Endodermal cell (in vitro differentiated cells): Measurements from ENCODE around the gene ITCH. TPM values are rescaled to one million over a fixed set of nuclear protein-coding genes. Genes with fewer than 3 reads are reported as not detected.
"Not testable (repeated sequence)": the region's sequence is repeated elsewhere in the genome, so short reads cannot be mapped to it uniquely, and the experiment has no call there.

Source experiments
- DNase-seq: peaks from one replicate; pipeline ENCODE4 v3.0.0-alpha.2; 2017
- H3K27ac ChIP-seq: 2 replicates; pipeline ENCODE4 v1.5.1; 2013; ENCODE audit warnings: mild to moderate bottlenecking, low read depth, low read length, moderate library complexity
- H3K27me3 ChIP-seq: 2 replicates; pipeline ENCODE4 v1.6.1; 2013; ENCODE audit warnings: mild to moderate bottlenecking, low read length, moderate library complexity; ENCODE audit not compliant: insufficient read depth, control insufficient read depth, poor library complexity, severe bottlenecking
- H3K36me3 ChIP-seq: 2 replicates; pipeline ENCODE4 v1.7.0; 2013; ENCODE audit warnings: mild to moderate bottlenecking, low read length, moderate library complexity; ENCODE audit not compliant: control insufficient read depth, insufficient read depth
- H3K4me1 ChIP-seq: one replicate; pipeline ENCODE4 v1.7.0; 2013; ENCODE audit warnings: low read length; ENCODE audit not compliant: control insufficient read depth, insufficient read depth
- H3K4me3 ChIP-seq: 2 replicates; pipeline ENCODE4 v1.5.1; 2013; ENCODE audit warnings: mild to moderate bottlenecking, low read length, moderate library complexity
- H3K9ac ChIP-seq: 2 replicates; pipeline ENCODE4 v1.6.1; 2013; ENCODE audit warnings: mild to moderate bottlenecking, low read length, moderate library complexity; ENCODE audit not compliant: poor library complexity, severe bottlenecking; ENCODE audit errors: extremely low read depth
- H3K9me3 ChIP-seq: 2 replicates; pipeline ENCODE4 v1.6.1; 2013; ENCODE audit warnings: mild to moderate bottlenecking, low read length, moderate library complexity; ENCODE audit not compliant: control insufficient read depth
- H3K27ac Mint-ChIP-seq: 2 replicates; pipeline ENCODE4 v1.8.0; 2020; ENCODE audit warnings: mixed read lengths
- H3K27me3 Mint-ChIP-seq: 2 replicates; pipeline ENCODE4 v1.8.0; 2021; ENCODE audit warnings: mild to moderate bottlenecking, mixed read lengths; ENCODE audit not compliant: insufficient read depth
- H3K36me3 Mint-ChIP-seq: 2 replicates; pipeline ENCODE4 v1.8.0; 2020; ENCODE audit warnings: low read depth, mixed read lengths
- H3K4me1 Mint-ChIP-seq: 2 replicates; pipeline ENCODE4 v1.8.0; 2020; ENCODE audit warnings: mixed read lengths
- H3K4me3 Mint-ChIP-seq: 2 replicates; pipeline ENCODE4 v1.8.0; 2020; ENCODE audit warnings: mild to moderate bottlenecking, moderate library complexity, mixed read lengths
- H3K9me3 Mint-ChIP-seq: 2 replicates; pipeline ENCODE4 v1.8.0; 2020; ENCODE audit warnings: mild to moderate bottlenecking, mixed read lengths
- CTCF ChIP-seq: fragments of 200-600 bp; sonication (generic); conservative IDR thresholded peaks from 2 replicates; pipeline ENCODE4 v1.5.0; 2021; ENCODE audit warnings: antibody characterized with exemption, mild to moderate bottlenecking
- WGBS, 2 experiments: methylation state at CpG; one replicate each; pipeline versions ENCODE4 v1.1.5 to v1.1.7; 2013; ENCODE audit warnings: missing lambda C conversion rate in 2 of 2, mixed read lengths in 1 of 2; ENCODE audit not compliant: insufficient coverage in 1 of 2, insufficient read length in 1 of 2; 5-methylcytosine and 5-hydroxymethylcytosine counted together
- total RNA-seq, 2 donors: library from RNA; stranded (reverse); fragmentation: NEBNext Ultra II Directional in 1 of 2; extraction: Animal tissue kit (Norgen Biotek cat#: 25700) in 1 of 2; gene quantifications; 2 replicates in 1 of 2; 3 replicates in 1 of 2; pipeline ENCODE4 v1.2.1, GENCODE V29; 2021

Gene ITCH
- total RNA-seq, 2 donors from 2014 or later, result 65.1 to 84.4 TPM

- Mint-ChIP-seq H3K9me3 (peaks cover 25% of the 10 kb centered on the region), H3K4me3 (no peak overlapping the region), H3K4me1 (no peaks in the 10 kb centered on the region), H3K27ac (no peak overlapping the region), H3K27me3 (no peaks in the 10 kb centered on the region), H3K36me3 (peaks cover 85% of the 10 kb centered on the region)
- Histone ChIP-seq H3K9me3 (peaks cover 37% of the 10 kb centered on the region), H3K27me3 (no peaks in the 10 kb centered on the region), H3K36me3 (peaks cover 94% of the 10 kb centered on the region), H3K9ac (no peak overlapping the region), H3K4me3 (no peak overlapping the region), H3K27ac (no peak overlapping the region), H3K4me1 (no peaks in the 10 kb centered on the region)
- TF ChIP-seq CTCF, result no peak
- 100% methylated on average over 1 of the region's 1 CpG for WGBS, 2 experiments
- no peak for DNase-seq
These were observed 132.8 kb downstream of the ITCH start for GRCh38 chr20:34495916-34496315.

DNA sequence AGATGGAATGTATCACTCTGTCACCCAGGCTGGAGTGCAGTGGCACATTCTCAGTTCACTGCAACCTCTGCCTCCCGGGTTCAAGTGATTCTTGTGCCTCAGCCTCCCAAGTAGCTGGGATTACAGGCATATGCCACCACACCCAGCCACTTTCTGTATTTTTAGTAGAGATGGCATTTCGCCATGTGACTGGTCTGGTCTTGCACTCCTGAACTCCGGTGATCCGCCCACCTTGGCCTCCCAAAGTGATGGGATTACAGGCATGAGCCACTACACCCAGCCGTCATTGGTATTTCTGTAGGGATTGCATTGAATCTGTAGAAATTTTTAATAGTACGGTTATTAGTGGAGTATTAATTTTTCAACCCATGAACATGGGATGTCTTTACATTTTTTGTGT lies 134.5 kb downstream of the ITCH start:
- not testable (repeated sequence) for H3K4me1 ChIP-seq, DNase-seq, H3K27me3 ChIP-seq, H3K4me1 Mint-ChIP-seq, H3K9ac ChIP-seq, H3K27ac Mint-ChIP-seq, H3K27ac ChIP-seq, H3K27me3 Mint-ChIP-seq, H3K4me3 Mint-ChIP-seq, H3K4me3 ChIP-seq
- H3K9me3 ChIP-seq, result peaks cover 37% of the 10 kb centered on the region
- WGBS, 2 experiments, result 94 to 95% methylated on average over 6 of the region's 6 CpGs
- Mint-ChIP-seq H3K36me3 (peaks cover 79% of the 10 kb centered on the region), H3K9me3 (peaks cover 25% of the 10 kb centered on the region)
- peaks cover 80% of the 10 kb centered on the region for H3K36me3 ChIP-seq

DNA sequence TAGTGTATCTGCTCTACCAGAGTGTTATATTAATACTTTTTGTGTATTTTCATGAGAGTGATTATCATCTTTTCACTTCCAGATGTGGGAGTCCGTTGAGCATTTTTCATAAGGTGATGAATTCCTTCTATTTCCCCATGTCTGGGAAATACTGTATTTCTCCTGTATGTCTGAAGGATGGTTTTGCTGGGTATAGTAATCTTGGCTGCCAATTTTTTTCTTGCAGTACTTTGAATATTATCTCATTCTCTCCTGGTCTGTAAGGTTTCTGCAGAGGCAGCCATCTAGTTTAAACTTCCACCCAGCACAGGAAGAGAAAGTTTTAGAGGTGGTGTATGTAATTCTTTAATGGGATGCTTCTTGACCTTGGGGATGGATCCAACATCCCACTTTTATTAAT lies 137.8 kb downstream of the ITCH start:
- H3K9me3 Mint-ChIP-seq, result peaks cover 25% of the 10 kb centered on the region
- DNase-seq, result no peak
- peaks cover 81% of the 10 kb centered on the region for H3K36me3 ChIP-seq
- H3K4me1 Mint-ChIP-seq, result no peaks in the 10 kb centered on the region
- 100% methylated on average over 1 of the region's 1 CpG; no CpG with 5 or more reads in 1 of the 2 experiments for WGBS, 2 experiments
- no peaks in the 10 kb centered on the region for H3K27me3 ChIP-seq
- no peaks in the 10 kb centered on the region for H3K4me1 ChIP-seq
- no peak for TF ChIP-seq CTCF
- H3K4me3 Mint-ChIP-seq, result no peak overlapping the region
- H3K4me3 ChIP-seq, result no peak overlapping the region
- H3K36me3 Mint-ChIP-seq, result peaks cover 76% of the 10 kb centered on the region
- no peak overlapping the region for H3K9ac ChIP-seq
- H3K9me3 ChIP-seq, result peaks cover 37% of the 10 kb centered on the region
- no peak overlapping the region for H3K27ac Mint-ChIP-seq
- no peak overlapping the region for H3K27ac ChIP-seq
- H3K27me3 Mint-ChIP-seq, result no peaks in the 10 kb centered on the region

DNA sequence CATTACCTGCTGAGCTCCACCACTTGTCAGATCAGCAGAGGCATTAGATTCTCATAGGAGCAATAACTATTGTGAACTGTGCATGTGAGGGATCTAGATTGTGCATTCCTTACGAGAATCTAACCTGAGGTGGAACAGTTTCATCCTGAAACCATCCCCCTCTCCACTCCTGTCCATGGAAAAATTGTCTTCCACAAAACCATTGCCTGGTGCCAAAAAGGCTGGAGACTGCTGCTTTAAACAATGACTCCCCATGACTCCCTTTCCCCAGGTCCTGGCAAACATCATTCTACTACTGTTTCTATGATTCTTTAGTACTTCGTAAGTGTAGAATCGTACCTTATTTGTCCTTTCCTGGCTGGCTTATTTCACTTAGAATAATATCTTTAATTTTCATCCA lies 143.4 kb downstream of the ITCH start:
- Mint-ChIP-seq H3K27me3 (no peaks in the 10 kb centered on the region), H3K36me3 (peaks cover 68% of the 10 kb centered on the region), H3K27ac (peak overlapping the region; percentile 69), H3K4me3 (no peak overlapping the region), H3K4me1 (peaks cover 12% of the 10 kb centered on the region), H3K9me3 (no peaks in the 10 kb centered on the region)
- no peak overlapping the region for H3K9ac ChIP-seq
- TF ChIP-seq CTCF, result no peak
- no peaks in the 10 kb centered on the region for H3K27me3 ChIP-seq
- DNase-seq, result no peak
- no peaks in the 10 kb centered on the region for H3K9me3 ChIP-seq
- peaks cover 85% of the 10 kb centered on the region for H3K36me3 ChIP-seq
- H3K27ac ChIP-seq, result no peak overlapping the region
- H3K4me3 ChIP-seq, result no peak overlapping the region
- WGBS, 2 experiments, result 91 to 92% methylated on average over 3 of the region's 3 CpGs
- H3K4me1 ChIP-seq, result no peaks in the 10 kb centered on the region
